Endothelial cell (in vitro differentiated cells): ENCODE data around the gene OXA1L. TPM values are rescaled to one million over a fixed set of nuclear protein-coding genes. Genes with fewer than 3 reads are reported as not detected.

Experiments used
- DNase-seq: peaks from one replicate; pipeline ENCODE4 v3.0.0; 2021; ENCODE audit warnings: low spot score
- H3K27ac Mint-ChIP-seq: one replicate; pipeline ENCODE4 v1.8.0; 2021; ENCODE audit warnings: mixed read lengths, inconsistent platforms; ENCODE audit not compliant: unreplicated experiment
- H3K27me3 Mint-ChIP-seq: one replicate; pipeline ENCODE4 v1.8.0; 2021; ENCODE audit warnings: mild to moderate bottlenecking, moderate library complexity, mixed read lengths, inconsistent platforms; ENCODE audit not compliant: unreplicated experiment
- H3K36me3 Mint-ChIP-seq: one replicate; pipeline ENCODE4 v1.8.0; 2021; ENCODE audit warnings: mild to moderate bottlenecking, low read depth, mixed read lengths, inconsistent platforms; ENCODE audit not compliant: unreplicated experiment
- H3K4me1 Mint-ChIP-seq: one replicate; pipeline ENCODE4 v1.8.0; 2021; ENCODE audit warnings: mild to moderate bottlenecking, mixed read lengths, inconsistent platforms; ENCODE audit not compliant: unreplicated experiment
- H3K4me3 Mint-ChIP-seq: one replicate; pipeline ENCODE4 v1.8.0; 2021; ENCODE audit warnings: mild to moderate bottlenecking, mixed read lengths, inconsistent platforms; ENCODE audit not compliant: unreplicated experiment
- H3K9me3 Mint-ChIP-seq: one replicate; pipeline ENCODE4 v1.8.0; 2021; ENCODE audit warnings: mixed read lengths, inconsistent platforms; ENCODE audit not compliant: unreplicated experiment
- total RNA-seq: library from RNA; stranded (reverse); fragmentation: NEBNext Ultra II Directional; extraction: Animal tissue kit (Norgen Biotek cat#: 25700); gene quantifications from one replicate; pipeline ENCODE4 v1.2.1, GENCODE V29; 2021; ENCODE audit not compliant: unreplicated experiment
- TF ChIP-seq, protein P1 (sequence below): fragments of 200-600 bp; sonication (generic); IDR thresholded peaks from one replicate; pipeline ENCODE4 v1.5.0; 2021; ENCODE audit warnings: antibody characterized with exemption; ENCODE audit not compliant: unreplicated experiment

The OXA1L gene
- total RNA-seq, 1 donor from 2014 or later: 168 TPM

DNA sequence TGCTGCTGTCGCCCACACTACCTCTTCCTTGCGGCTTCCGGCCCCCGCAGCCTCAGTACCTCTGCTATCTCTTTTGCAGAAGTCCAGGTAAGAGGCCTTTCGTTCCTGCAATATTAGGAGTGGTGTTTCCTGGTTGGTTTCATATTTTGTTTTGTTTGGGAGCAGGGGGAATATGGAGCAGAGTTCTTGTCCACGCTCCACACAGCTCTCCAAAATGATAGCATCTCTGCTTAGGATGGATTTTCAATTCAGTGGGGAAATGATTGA is 768 bp downstream of the OXA1L start:
- peaks cover 37% of the 10 kb centered on the region for H3K36me3 Mint-ChIP-seq
- DNase-seq: no peak
- peaks cover 14% of the 10 kb centered on the region for H3K27me3 Mint-ChIP-seq
- H3K4me3 Mint-ChIP-seq: peak overlapping the region; percentile 97
- H3K9me3 Mint-ChIP-seq: no peaks in the 10 kb centered on the region
- H3K27ac Mint-ChIP-seq: peak overlapping the region; percentile 95
- TF ChIP-seq, protein P1, sequence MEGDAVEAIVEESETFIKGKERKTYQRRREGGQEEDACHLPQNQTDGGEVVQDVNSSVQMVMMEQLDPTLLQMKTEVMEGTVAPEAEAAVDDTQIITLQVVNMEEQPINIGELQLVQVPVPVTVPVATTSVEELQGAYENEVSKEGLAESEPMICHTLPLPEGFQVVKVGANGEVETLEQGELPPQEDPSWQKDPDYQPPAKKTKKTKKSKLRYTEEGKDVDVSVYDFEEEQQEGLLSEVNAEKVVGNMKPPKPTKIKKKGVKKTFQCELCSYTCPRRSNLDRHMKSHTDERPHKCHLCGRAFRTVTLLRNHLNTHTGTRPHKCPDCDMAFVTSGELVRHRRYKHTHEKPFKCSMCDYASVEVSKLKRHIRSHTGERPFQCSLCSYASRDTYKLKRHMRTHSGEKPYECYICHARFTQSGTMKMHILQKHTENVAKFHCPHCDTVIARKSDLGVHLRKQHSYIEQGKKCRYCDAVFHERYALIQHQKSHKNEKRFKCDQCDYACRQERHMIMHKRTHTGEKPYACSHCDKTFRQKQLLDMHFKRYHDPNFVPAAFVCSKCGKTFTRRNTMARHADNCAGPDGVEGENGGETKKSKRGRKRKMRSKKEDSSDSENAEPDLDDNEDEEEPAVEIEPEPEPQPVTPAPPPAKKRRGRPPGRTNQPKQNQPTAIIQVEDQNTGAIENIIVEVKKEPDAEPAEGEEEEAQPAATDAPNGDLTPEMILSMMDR: no peak
- H3K4me1 Mint-ChIP-seq: peaks cover 20% of the 10 kb centered on the region

DNA sequence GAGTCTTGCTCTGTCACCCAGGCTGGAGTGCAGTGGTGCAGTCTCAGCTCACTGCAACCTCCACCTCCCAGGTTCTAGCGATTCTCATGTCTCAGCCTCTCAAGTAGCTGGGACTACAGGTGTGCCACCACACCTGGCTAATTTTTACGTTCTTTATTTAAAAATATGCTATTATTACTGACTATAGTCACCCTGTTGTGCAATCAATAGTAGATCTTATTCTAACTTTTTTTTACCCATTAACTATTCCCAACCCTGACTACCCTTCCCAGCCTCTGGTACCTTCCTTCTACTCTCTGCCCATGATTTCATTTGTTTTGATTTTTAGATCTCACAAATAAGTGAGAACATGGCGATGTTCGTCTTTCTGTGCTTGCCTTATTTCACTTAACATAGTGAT is 2.5 kb downstream of the OXA1L start:
- H3K27ac Mint-ChIP-seq: no peak overlapping the region
- H3K9me3 Mint-ChIP-seq: no peaks in the 10 kb centered on the region
- H3K4me3 Mint-ChIP-seq: no peak overlapping the region
- H3K27me3 Mint-ChIP-seq: peaks cover 13% of the 10 kb centered on the region
- H3K4me1 Mint-ChIP-seq: peaks cover 20% of the 10 kb centered on the region
- H3K36me3 Mint-ChIP-seq: peaks cover 37% of the 10 kb centered on the region
- TF ChIP-seq, protein P1: no peak
- DNase-seq: no peak

DNA sequence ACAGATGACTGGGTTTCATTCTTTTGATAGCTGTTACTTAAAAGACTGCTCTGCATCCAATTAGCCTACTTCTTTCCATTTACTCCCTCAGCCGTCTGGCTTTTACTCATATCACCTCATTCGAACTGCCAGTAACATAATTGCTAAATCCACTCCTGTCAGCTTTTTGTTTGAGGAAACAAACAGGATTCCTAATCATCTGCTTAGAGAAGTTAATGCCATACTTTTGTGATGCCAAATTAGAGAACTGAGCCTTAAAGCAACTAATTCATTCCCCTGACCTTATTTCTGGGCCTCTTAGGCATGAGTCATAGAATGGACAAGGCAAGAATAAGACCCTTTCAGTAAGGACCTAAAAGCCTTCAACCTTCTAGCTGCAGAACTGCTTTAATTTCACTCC is 2.9 kb downstream of the OXA1L start:
- no peaks in the 10 kb centered on the region for H3K9me3 Mint-ChIP-seq
- H3K4me3 Mint-ChIP-seq: peak overlapping the region; percentile 40
- H3K4me1 Mint-ChIP-seq: peaks cover 20% of the 10 kb centered on the region
- TF ChIP-seq, protein P1: no peak
- no peak overlapping the region for H3K27ac Mint-ChIP-seq
- H3K27me3 Mint-ChIP-seq: peaks cover 13% of the 10 kb centered on the region
- no peak for DNase-seq
- H3K36me3 Mint-ChIP-seq: peaks cover 38% of the 10 kb centered on the region

DNA sequence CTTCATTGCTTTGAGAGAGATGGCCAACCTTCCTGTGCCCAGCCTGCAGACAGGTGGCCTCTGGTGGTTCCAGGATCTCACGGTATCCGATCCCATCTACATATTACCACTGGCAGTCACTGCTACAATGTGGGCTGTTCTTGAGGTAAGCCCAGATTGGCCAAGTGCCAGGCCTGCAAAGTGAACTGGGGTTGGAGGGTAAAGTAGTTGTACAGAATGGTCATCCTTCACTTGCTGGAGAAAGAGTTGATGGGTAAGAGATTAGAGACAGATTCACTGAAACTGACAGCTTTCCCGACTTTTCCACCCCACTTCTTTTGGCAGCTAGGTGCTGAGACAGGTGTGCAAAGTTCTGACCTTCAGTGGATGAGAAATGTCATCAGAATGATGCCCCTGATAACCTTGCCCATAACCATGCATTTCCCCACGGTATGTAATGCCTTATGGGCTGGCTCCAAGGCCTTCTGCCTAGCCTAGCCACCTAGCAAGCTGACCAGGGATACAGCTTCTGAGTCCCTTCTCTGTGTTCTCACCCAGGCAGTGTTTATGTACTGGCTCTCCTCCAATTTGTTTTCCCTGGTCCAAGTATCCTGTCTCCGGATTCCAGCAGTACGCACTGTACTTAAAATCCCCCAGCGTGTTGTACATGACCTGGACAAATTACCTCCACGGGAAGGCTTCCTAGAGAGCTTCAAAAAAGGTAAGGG is 4.1 kb downstream of the OXA1L start:
- TF ChIP-seq, protein P1: no peak
- H3K27ac Mint-ChIP-seq: no peak overlapping the region
- H3K9me3 Mint-ChIP-seq: no peaks in the 10 kb centered on the region
- DNase-seq: no peak
- peaks cover 13% of the 10 kb centered on the region for H3K27me3 Mint-ChIP-seq
- H3K36me3 Mint-ChIP-seq: peaks cover 45% of the 10 kb centered on the region
- H3K4me1 Mint-ChIP-seq: peaks cover 20% of the 10 kb centered on the region
- peak overlapping the region; percentile 47 for H3K4me3 Mint-ChIP-seq

DNA sequence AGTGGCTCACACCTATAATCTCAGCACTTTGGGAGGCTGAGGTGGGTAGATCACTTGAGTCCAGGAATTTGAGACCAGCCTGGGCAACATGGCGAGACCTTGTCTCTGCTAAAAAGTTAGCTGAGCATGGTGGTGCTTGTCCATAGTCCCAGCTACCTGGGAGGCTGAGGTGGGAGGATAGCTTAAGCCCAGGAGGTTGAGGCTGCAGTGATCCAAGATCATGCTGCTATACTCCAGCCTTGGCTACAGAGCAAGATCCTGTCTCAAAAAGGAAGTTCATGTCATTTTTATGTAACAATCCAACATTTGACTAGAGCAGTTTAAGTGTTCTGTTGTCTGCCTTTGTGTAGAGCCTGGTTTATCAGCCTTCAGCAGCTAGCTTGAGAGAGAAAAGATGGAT is 6.2 kb downstream of the OXA1L start:
- Mint-ChIP-seq H3K9me3 (no peaks in the 10 kb centered on the region), H3K27me3 (peaks cover 6% of the 10 kb centered on the region), H3K4me1 (peaks cover 6% of the 10 kb centered on the region), H3K4me3 (no peak overlapping the region), H3K27ac (no peak overlapping the region), H3K36me3 (peaks cover 43% of the 10 kb centered on the region)
- DNase-seq: no peak
- TF ChIP-seq, protein P1: no peak
